Measurements from ENCODE around the gene FNDC3B. TPM values are rescaled to one million over a fixed set of nuclear protein-coding genes. Genes with fewer than 3 reads are reported as not detected.

Gene FNDC3B
- total and polyA plus RNA-seq, 7 donors: 16.2 to 93.9 (median 50.3) TPM

- intact Hi-C loops (cut with DNase I): no loop called here
- TF ChIP-seq EP300 (IDR thresholded peaks at IDR 0.05) (no peak), POLR2AphosphoS5 (IDR thresholded peaks at IDR 0.05) (peak in 1 of 4 donors; percentile 40)
- peaks cover 0 to 96% (median 72%) of the 10 kb centered on the region in 4 donors for H3K4me1 ChIP-seq
- H3K27me3 ChIP-seq: no peaks in the 10 kb centered on the region
- H3K4me3 ChIP-seq: no peak overlapping the region
- no peak for DNase-seq
- 52 to 73% methylated on average over 2 of the region's 2 CpGs for WGBS, 2 donors
- H3K9me3 ChIP-seq: no peaks in the 10 kb centered on the region
- peak overlapping the region; percentile 32 to 76 (median 66) for H3K27ac ChIP-seq
- H3K36me3 ChIP-seq: no peaks in the 10 kb centered on the region
Observed at GRCh38 chr3:172137287-172138192, 98.2 kb downstream of the FNDC3B start.

DNA sequence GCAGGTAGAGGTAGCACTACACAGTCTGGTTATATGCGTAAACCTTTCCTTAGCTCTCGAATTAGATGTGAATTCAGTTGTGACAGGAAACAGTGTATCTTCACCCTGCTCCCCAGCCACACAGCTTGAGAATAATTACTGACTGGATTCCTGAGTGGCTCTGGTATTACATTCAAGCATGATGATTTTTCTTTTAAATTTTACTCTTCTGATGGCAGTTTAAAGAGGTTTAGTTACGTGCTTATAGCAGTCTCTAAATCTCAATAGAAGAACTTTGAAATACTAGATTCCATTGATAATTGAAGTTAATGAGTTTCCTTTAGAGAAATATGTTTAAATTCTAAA is 98.8 kb downstream of the FNDC3B start:
- 69 to 79% methylated on average over 3 of the region's 3 CpGs for WGBS, 2 donors
- Histone ChIP-seq H3K4me1 (peaks cover 0 to 96% (median 76%) of the 10 kb centered on the region in 4 donors), H3K27me3 (no peaks in the 10 kb centered on the region), H3K27ac (peak overlapping the region; percentile 32 to 76 (median 66)), H3K9me3 (no peaks in the 10 kb centered on the region), H3K36me3 (no peaks in the 10 kb centered on the region), H3K4me3 (no peak overlapping the region)
- TF ChIP-seq, protein P1, sequence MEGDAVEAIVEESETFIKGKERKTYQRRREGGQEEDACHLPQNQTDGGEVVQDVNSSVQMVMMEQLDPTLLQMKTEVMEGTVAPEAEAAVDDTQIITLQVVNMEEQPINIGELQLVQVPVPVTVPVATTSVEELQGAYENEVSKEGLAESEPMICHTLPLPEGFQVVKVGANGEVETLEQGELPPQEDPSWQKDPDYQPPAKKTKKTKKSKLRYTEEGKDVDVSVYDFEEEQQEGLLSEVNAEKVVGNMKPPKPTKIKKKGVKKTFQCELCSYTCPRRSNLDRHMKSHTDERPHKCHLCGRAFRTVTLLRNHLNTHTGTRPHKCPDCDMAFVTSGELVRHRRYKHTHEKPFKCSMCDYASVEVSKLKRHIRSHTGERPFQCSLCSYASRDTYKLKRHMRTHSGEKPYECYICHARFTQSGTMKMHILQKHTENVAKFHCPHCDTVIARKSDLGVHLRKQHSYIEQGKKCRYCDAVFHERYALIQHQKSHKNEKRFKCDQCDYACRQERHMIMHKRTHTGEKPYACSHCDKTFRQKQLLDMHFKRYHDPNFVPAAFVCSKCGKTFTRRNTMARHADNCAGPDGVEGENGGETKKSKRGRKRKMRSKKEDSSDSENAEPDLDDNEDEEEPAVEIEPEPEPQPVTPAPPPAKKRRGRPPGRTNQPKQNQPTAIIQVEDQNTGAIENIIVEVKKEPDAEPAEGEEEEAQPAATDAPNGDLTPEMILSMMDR (IDR thresholded peaks at IDR 0.05): no peak
- no peak for TF ChIP-seq EP300 (IDR thresholded peaks at IDR 0.05)
- no peak for TF ChIP-seq POLR2AphosphoS5 (IDR thresholded peaks at IDR 0.05)
- no peak for TF ChIP-seq POLR2A (IDR thresholded peaks at IDR 0.05)
- no peak for DNase-seq
- intact Hi-C loops (cut with DNase I): no loop called here

GRCh38 chr3:172138792-172139507 is 99.6 kb downstream of the FNDC3B start:
- TF ChIP-seq POLR2AphosphoS5 (IDR thresholded peaks at IDR 0.05) (peak in 3 of 4 donors; percentile 10 to 55 (median 45)), EP300 (IDR thresholded peaks at IDR 0.05) (no peak), POLR2A (IDR thresholded peaks at IDR 0.05) (no peak)
- TF ChIP-seq, protein P1 (IDR thresholded peaks at IDR 0.05): no peak
- WGBS, 2 donors: 62 to 63% methylated on average over 6 of the region's 6 CpGs
- no peaks in the 10 kb centered on the region for H3K9me3 ChIP-seq
- peak overlapping the region; percentile 42 to 76 (median 66) for H3K27ac ChIP-seq
- intact Hi-C loops (cut with DNase I): no loop called here
- DNase-seq: peak; percentile 79
- H3K27me3 ChIP-seq: no peaks in the 10 kb centered on the region
- peaks cover 0 to 89% (median 76%) of the 10 kb centered on the region in 4 donors for H3K4me1 ChIP-seq
- no peaks in the 10 kb centered on the region for H3K36me3 ChIP-seq
- no peak overlapping the region for H3K4me3 ChIP-seq

GRCh38 chr3:172139528-172140276 is 100.3 kb downstream of the FNDC3B start:
- intact Hi-C loops (cut with DNase I): loop anchor here (5.0 kb wide), 1 partner anchor 97 kb away; no protein-coding TSS in a partner anchor
- 84 to 86% methylated on average over 3 of the region's 3 CpGs for WGBS, 2 donors
- Histone ChIP-seq H3K27ac (peak overlapping the region; percentile 42 to 76 (median 66)), H3K36me3 (no peaks in the 10 kb centered on the region), H3K4me1 (peaks cover 0 to 83% (median 76%) of the 10 kb centered on the region in 4 donors), H3K4me3 (no peak overlapping the region), H3K27me3 (no peaks in the 10 kb centered on the region), H3K9me3 (no peaks in the 10 kb centered on the region)
- TF ChIP-seq, protein P1 (IDR thresholded peaks at IDR 0.05): no peak
- no peak for TF ChIP-seq POLR2AphosphoS5 (IDR thresholded peaks at IDR 0.05)
- TF ChIP-seq POLR2A (IDR thresholded peaks at IDR 0.05): no peak
- no peak for TF ChIP-seq EP300 (IDR thresholded peaks at IDR 0.05)
- no peak for DNase-seq
